ENCODE measurements around the gene SCYGR3.

DNA sequence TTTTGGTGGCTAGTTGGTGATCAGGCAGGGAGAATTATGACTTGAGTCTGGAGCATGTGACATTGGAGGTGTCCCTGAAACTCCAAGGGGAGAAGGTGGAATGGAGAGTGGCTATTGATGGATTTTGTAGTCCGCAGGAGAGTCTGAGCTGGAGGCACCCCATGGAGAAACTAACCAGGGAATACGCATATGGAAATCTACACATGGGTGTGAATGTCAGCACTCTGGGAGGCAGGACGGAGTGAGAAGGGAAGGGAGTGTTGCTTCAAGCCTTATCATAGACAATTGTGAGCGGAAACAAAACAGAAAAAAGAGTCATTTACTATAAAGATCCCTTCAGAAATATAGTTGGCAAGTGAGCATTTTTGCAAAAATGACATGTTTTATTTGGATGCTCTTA lies 2.0 kb upstream of the SCYGR3 start:
- TF ChIP-seq POLR2AphosphoS5 (IDR thresholded peaks at IDR 0.05) (no peak), POLR2A (IDR thresholded peaks at IDR 0.05) (no peak)
- TF ChIP-seq, protein P1, sequence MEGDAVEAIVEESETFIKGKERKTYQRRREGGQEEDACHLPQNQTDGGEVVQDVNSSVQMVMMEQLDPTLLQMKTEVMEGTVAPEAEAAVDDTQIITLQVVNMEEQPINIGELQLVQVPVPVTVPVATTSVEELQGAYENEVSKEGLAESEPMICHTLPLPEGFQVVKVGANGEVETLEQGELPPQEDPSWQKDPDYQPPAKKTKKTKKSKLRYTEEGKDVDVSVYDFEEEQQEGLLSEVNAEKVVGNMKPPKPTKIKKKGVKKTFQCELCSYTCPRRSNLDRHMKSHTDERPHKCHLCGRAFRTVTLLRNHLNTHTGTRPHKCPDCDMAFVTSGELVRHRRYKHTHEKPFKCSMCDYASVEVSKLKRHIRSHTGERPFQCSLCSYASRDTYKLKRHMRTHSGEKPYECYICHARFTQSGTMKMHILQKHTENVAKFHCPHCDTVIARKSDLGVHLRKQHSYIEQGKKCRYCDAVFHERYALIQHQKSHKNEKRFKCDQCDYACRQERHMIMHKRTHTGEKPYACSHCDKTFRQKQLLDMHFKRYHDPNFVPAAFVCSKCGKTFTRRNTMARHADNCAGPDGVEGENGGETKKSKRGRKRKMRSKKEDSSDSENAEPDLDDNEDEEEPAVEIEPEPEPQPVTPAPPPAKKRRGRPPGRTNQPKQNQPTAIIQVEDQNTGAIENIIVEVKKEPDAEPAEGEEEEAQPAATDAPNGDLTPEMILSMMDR (IDR thresholded peaks at IDR 0.05): no peak

Measured in upper lobe of left lung (tissue), 4 donors.